HG02588 (cell line): ENCODE results near the gene SLC19A1.
"Not testable (repeated sequence)": the region's sequence is repeated elsewhere in the genome, so short reads cannot be mapped to it uniquely, and the experiment has no call there.

Experiments used
- ATAC-seq: cut with Tn5 transposase; IDR thresholded peaks from one replicate; pipeline ENCODE4 v1.9.1; 2021; ENCODE audit warnings: mild to moderate bottlenecking, moderate library complexity; ENCODE audit not compliant: unreplicated experiment

SLC19A1 gene

GRCh38 chr21:45576838-45577737 is 34.8 kb upstream of the SLC19A1 start:
- ATAC-seq = no peak

GRCh38 chr21:45575993-45576837 is 34.0 kb upstream of the SLC19A1 start:
- ATAC-seq = no peak

DNA sequence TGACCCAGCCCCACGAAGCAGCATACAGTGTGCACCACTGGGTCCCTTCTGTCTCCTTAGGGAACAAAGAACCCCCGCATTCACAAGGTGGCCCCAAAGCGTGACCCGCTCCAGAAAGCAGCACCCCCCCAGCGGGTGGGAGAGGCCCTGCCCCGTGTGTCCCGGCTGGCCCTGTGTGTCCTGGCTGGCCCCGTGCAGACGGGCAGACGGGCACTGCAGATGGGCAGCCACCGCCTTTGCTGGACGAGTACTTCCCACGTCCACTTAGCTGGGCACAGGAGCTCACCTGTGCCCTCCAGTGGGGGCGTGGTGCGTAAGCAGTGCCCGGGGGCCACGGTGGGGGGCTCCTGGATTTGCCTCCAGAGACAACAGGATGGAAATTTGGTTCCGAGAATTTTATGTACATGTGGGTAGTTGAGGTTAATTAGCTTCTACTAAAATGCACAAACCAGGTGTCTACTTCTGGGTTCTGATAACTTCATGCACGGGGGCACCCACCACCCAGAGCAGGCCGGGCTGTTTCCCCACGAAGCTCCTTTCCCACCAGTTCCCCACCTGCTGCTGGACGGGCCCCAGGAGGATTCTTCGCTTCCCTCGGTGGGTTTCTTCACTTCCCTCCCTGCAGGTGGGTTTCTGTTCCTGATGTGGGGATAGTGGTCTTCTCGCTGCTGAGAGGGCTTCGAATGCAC is 33.2 kb upstream of the SLC19A1 start:
- no peak for ATAC-seq

- ATAC-seq = no peak
These were observed 32.5 kb upstream of the SLC19A1 start for GRCh38 chr21:45574691-45575090.

DNA sequence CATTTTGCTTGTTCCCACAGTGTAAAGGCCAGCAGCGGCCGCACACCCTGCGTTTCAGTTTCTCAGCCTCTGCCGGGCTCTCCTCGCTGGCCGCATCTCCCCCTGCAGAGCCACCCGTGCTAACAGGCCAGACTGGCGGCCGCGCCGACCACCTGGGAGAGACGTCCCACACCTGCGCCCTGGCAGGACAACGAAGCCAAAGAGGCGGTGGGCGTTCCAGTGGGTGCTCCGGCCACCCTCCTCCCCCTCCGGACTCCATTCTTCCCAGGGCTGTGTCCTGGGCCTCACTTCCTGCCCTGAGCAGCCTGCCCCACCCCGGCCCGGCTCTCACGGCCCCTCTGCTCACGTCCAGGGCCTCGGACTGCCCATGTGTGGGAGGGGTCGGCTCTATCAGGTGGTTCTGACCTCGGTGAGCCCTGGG is 31.9 kb upstream of the SLC19A1 start:
- no peak for ATAC-seq

DNA sequence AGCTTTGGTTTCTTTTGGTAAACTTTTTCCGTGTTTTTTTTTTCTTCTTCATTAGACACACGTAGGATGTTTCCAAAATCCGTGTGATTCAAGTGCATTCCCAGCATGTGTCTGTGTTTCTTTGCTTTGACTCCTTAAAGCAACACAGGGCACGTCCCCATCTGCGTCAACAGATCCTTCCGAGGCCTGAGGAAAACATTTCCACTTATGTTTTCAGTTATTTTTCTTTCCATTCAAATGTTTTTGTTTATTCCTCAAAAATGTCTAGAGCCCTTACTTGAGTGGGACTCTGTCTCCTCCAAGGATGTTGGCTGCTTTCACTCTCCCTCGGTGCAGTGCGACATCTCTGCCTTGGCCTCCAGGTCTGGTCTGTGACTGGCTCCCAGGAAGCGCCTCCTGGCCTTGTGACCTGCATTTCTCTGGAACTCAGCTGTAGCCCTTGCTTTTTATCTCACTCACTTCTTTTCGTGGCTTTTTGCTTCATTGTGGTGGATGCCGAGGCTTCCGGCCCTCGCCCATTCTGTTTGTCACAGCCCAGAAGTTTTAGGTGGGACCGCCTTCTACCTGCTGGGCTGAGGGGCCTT is 31.3 kb upstream of the SLC19A1 start:
- no peak for ATAC-seq

GRCh38 chr21:45572783-45573451 is 30.7 kb upstream of the SLC19A1 start:
- no peak for ATAC-seq

DNA sequence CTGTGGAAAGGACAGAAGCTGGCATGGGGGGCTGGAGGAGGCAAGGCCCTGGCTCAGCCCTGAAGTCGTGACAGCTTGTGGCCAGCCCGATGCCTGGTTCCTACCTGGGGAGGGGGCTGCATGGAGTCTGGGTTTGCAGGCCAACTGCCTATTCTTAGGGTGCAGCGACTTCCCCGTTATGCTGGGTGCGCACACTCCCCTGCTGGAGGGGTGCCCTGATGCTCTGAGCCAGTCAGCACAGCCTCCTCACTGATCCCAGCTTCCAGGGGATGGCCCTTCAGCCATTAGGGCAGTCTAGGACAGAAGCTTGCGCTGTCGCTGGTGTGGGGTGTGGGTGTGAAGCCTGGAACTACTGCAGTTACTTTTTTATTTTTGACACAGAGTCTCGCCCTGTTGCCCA is 30.0 kb upstream of the SLC19A1 start:
- no peak for ATAC-seq

DNA sequence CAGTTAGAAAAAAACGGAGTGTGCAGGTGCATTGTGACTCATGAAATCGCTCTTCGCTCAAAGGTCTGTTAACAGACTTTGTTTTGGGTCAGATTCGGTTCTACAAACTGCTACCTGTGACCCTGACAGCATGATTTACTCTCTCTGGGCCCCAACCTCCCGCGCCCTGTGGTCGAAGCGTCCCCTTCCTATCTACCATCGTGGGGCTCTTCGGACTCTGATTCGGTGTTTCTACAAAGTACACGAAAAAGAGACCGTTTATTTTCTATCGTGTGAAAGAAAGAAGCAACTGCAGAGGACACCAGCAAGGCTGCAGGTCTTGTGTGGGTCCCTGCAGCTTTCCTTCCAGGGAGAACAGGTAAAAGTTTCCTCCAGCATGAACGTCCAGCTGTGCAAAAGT is 29.4 kb upstream of the SLC19A1 start:
- ATAC-seq = no peak

GRCh38 chr21:45570826-45571601 is 28.8 kb upstream of the SLC19A1 start:
- no peak for ATAC-seq

GRCh38 chr21:45570071-45570470 is 27.8 kb upstream of the SLC19A1 start:
- no peak for ATAC-seq

- ATAC-seq = no peak
These were observed 26.1 kb upstream of the SLC19A1 start for GRCh38 chr21:45568383-45568782.

DNA sequence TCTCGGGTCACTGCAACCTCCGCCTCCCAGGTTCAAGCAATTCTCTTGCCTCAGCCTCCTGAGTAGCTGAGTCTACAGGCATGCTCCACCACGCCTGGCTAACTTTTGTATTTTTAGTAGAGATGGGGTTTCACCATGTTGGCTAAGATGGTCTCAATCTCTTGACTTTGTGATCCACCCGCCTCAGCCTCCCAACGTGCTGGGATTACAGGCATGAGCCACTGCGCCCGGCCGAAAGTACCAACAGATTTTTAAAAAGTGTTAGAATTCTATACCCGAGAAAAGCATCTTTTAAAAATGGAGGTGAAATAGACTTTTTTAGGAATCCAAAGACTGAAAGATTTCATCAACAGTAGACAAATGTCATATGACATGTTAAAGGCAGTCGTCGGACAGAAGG is 21.9 kb upstream of the SLC19A1 start:
- ATAC-seq = not testable (repeated sequence)

GRCh38 chr21:45562965-45563364 is 20.7 kb upstream of the SLC19A1 start:
- ATAC-seq = no peak

DNA sequence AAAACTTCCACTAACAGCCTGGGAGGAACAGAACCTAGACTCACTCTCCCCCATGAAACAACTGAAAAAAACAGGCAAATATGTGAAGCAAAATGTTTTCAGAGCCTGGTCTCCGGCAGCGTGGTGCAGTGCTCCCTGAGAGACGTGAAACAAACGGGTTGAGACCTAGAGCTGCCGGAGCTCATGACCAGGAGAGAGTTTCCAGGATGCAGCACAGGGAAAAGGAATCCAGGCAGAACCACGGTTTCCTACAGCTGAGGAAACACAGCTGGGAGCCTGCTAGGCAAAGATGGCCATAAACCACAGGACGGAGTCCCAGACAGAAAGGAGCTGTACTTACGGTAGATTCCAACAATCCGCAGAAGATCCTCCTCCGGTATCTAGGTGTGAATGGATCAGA is 20.2 kb upstream of the SLC19A1 start:
- no peak for ATAC-seq

- ATAC-seq = not testable (repeated sequence)
These were observed 19.0 kb upstream of the SLC19A1 start for GRCh38 chr21:45561241-45561640.

DNA sequence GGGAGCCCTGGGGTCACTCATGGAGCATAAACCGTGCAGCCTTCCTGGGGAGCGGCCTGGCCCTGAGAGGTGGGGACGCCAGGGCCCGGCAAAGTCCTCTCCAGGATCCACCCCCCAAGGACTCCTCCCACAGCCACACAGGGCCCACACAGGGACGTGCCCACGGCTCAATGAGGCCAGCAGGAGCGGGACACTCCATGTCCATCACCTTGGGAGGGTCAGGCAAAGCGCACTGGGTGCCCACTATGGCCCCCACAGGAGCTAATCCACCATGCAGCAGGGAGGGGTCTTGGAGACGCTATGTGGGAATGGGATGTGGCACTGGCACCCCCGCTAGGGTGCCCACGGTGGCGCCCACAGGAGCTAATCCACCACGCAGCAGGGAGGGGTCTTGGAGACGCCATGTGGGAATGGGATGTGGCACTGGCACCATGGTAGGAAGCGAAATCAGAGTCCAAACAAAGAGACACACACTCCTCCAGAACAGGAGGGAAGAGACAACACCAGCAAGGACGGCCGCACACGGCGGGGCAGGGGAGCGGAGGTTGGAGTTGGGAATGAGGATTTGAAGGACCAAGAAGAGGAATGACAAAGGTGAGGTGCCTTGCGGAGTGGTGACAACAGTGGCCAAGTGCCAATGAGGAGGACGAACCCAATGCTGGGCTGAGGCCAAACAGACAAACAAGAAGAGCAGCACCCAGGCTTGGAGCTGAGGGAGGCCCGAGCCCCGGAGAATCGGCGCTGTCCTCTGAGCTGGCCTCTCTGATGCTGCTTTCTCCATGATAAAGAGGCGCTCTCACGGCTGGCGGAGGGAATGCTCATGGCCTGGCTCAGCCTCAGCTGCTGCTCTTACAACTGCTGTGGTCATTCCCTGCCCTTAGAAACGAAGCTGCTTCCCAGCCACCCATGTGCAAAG is 18.1 kb upstream of the SLC19A1 start:
- no peak for ATAC-seq
